ENCODE data around the gene CD247. TPM values are rescaled to one million over a fixed set of nuclear protein-coding genes. Genes with fewer than 3 reads are reported as not detected.

CD247 gene
- total RNA-seq, 1 donor from 2014 or later, result 0.58 TPM

DNA sequence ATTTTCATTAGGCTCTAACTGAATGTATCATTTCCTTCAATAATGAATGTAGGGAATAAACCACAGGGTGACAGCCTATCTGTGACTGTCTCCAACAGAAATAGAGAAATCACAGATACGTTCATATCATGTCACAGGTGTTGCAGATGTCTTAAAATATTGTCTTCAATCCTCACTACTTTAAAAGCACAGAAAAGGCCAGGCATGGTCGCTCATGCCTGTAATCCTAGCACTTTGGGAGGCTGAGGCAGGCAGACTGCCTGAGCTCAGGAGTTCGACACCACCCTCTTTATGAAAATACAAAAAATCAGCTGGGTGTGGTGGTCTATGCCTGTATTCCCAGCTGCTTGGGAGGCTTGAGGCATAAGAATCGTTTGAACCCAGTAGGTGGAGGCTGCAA, 27.0 kb upstream of the CD247 start:
- no peak overlapping the region for H3K4me3 Mint-ChIP-seq
- peaks cover 2% of the 10 kb centered on the region for H3K4me1 Mint-ChIP-seq (ENCODE audit: unreplicated experiment)
- DNase-seq (ENCODE audit: extremely low spot score, unreplicated experiment), result no peak
- H3K9me3 Mint-ChIP-seq, result no peaks in the 10 kb centered on the region
- peaks cover 13% of the 10 kb centered on the region for H3K36me3 Mint-ChIP-seq
- TF ChIP-seq, protein P1, sequence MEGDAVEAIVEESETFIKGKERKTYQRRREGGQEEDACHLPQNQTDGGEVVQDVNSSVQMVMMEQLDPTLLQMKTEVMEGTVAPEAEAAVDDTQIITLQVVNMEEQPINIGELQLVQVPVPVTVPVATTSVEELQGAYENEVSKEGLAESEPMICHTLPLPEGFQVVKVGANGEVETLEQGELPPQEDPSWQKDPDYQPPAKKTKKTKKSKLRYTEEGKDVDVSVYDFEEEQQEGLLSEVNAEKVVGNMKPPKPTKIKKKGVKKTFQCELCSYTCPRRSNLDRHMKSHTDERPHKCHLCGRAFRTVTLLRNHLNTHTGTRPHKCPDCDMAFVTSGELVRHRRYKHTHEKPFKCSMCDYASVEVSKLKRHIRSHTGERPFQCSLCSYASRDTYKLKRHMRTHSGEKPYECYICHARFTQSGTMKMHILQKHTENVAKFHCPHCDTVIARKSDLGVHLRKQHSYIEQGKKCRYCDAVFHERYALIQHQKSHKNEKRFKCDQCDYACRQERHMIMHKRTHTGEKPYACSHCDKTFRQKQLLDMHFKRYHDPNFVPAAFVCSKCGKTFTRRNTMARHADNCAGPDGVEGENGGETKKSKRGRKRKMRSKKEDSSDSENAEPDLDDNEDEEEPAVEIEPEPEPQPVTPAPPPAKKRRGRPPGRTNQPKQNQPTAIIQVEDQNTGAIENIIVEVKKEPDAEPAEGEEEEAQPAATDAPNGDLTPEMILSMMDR (conservative IDR thresholded peaks at IDR 0.05), result no peak
- H3K27me3 Mint-ChIP-seq, result no peaks in the 10 kb centered on the region
- H3K27ac Mint-ChIP-seq, result no peak overlapping the region

DNA sequence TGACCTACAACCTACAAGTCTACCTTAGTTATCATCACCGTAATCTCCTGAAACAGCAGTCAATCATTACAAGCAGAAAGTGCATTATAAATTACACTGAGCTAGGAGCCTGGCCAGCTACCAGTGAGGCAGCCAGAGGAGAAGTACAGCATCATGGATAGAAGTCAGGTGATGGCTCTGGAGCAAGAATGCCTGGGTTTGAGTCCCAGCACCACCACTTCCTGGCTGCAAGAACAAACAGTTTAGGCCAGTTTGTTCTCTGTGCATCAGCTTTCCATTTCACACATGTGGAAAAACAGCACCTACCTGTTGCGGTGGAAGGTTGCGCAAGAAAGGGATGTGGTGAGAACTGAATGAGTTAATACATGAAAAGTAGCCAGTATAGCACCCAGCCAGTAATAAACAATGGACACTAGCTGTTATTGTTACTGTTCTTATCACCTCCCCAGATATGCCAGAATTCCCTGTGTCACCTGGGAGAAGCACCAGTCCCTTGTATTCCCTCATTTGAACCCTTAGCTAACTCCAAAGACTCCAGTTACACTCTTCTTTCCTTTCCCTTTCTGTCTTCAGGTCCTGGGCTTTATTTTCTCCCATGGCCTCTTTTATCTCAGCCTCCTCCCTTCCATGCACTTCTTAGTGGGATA, 26.2 kb upstream of the CD247 start:
- H3K27ac Mint-ChIP-seq, result peak overlapping the region; percentile 5
- H3K36me3 Mint-ChIP-seq, result peaks cover 13% of the 10 kb centered on the region
- no peaks in the 10 kb centered on the region for H3K4me1 Mint-ChIP-seq (ENCODE audit: unreplicated experiment)
- no peaks in the 10 kb centered on the region for H3K27me3 Mint-ChIP-seq
- DNase-seq (ENCODE audit: extremely low spot score, unreplicated experiment), result no peak
- no peaks in the 10 kb centered on the region for H3K9me3 Mint-ChIP-seq
- TF ChIP-seq, protein P1 (conservative IDR thresholded peaks at IDR 0.05), result no peak
- no peak overlapping the region for H3K4me3 Mint-ChIP-seq

DNA sequence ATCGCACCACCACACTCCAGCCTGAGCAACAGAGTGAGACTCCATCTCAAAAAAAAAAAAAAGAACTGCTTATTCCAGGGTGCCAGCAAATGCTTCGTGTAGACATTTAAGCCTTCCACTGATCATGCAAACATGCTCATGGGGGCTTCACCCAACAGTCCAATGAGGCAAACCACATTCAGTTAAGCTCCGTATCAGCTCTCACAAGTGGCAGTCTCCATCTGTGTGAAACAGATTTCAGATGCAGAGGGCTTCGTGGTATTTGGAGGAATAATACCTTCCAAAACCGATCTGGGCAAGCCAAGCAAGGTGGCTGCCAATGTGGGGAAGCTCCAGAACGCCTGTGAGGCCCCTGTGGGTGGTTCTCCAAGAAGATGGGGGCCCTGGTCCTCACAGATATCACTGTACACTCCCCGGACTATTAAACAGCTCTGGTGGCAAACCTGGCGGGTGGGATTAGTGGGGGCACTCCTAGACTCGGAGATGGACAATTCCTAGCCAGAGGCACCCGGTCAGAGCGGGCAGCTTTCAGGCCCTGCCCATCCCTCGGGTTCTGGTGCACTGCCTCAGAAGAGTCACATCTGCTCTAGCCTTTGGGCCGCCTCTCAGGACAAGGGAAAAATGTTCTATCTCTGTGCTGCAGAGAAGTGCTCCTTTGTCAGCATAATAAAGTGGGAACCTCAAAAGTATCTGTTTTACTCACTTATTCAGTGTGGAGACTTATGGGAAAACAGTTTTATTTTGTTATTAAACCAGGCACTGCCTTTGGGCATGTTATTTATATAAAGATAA, 25.1 kb upstream of the CD247 start:
- DNase-seq (ENCODE audit: extremely low spot score, unreplicated experiment), result no peak
- Mint-ChIP-seq H3K4me3 (no peak overlapping the region), H3K36me3 (peaks cover 13% of the 10 kb centered on the region), H3K9me3 (no peaks in the 10 kb centered on the region), H3K4me1 (ENCODE audit: unreplicated experiment) (no peaks in the 10 kb centered on the region), H3K27me3 (no peaks in the 10 kb centered on the region), H3K27ac (no peak overlapping the region)
- TF ChIP-seq, protein P1 (conservative IDR thresholded peaks at IDR 0.05), result no peak

DNA sequence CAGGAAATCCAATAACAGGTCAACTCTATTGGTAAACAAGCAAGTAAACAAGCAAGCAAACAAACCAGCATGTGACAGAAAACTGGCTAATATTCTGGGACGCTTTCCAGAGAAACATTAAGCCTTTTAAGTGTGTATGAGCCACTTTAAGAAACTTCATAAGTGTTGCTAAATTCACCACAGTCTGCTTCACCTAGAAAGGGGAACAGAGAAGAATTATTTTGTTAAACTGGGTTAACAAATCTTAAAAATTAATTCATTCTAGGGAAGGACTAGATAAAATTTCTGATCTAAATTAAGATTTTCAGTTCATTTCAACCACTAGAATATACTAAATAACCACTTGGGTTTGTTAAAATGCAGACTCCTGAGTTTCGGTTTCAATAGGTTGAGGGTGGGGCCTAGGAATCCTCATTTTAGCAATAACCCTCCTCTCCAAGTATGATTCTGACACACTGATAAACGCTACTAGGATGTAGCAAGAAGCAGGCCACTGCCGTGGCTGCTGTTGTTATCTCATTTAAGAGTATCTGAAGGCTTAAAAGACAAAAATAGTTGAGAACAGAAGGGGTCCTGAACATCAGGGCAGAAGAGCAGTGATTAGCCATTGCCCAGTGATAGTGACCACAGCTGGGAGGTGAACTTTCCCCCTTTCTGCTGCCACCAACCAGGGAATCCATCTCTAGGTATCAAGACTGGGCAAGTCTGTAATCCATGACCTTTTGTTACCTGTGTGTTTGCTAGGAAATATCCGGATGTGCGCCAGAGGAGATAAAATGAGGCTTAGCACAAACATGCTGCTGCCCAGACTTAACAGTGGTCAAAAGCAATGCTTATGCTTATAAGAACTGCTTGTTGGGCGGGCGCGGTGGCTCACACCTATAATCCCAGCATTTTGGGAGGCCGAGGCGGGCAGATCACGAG, 24.0 kb upstream of the CD247 start:
- no peaks in the 10 kb centered on the region for H3K4me1 Mint-ChIP-seq (ENCODE audit: unreplicated experiment)
- no peaks in the 10 kb centered on the region for H3K27me3 Mint-ChIP-seq
- no peak overlapping the region for H3K4me3 Mint-ChIP-seq
- TF ChIP-seq, protein P1 (conservative IDR thresholded peaks at IDR 0.05), result no peak
- no peak overlapping the region for H3K27ac Mint-ChIP-seq
- no peak for DNase-seq (ENCODE audit: extremely low spot score, unreplicated experiment)
- H3K36me3 Mint-ChIP-seq, result peaks cover 12% of the 10 kb centered on the region
- H3K9me3 Mint-ChIP-seq, result no peaks in the 10 kb centered on the region

DNA sequence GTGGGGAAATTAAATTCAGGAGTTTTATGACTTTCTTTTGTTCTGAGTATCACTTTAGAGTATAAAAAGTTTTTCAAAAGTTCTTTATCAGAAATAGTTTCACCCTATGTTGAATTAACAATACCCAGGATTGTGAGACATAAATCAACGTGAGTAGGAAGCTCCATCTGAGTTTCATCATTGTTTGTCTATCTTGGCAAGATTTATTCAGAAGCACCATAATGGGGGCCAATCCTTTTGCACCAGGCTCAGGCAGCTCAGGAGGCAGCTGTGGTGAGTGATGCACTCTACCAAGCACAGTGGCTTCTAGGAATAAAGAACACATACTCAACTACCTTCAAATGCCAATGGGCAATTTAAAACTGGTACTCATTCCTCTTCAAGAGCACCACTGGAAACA, 23.3 kb upstream of the CD247 start:
- Mint-ChIP-seq H3K36me3 (peaks cover 5% of the 10 kb centered on the region), H3K4me3 (no peak overlapping the region), H3K4me1 (ENCODE audit: unreplicated experiment) (no peaks in the 10 kb centered on the region), H3K27ac (no peak overlapping the region), H3K27me3 (no peaks in the 10 kb centered on the region), H3K9me3 (no peaks in the 10 kb centered on the region)
- no peak for DNase-seq (ENCODE audit: extremely low spot score, unreplicated experiment)
- TF ChIP-seq, protein P1 (conservative IDR thresholded peaks at IDR 0.05), result no peak
